Smooth muscle cell (in vitro differentiated cells): Measurements from ENCODE around the gene TSPAN9. TPM values are rescaled to one million over a fixed set of nuclear protein-coding genes. Genes with fewer than 3 reads are reported as not detected.

Experiments
- DNase-seq: peaks from one replicate; lab custom pipeline; 2025; ENCODE audit not compliant: unreplicated experiment; lab: John Stamatoyannopoulos, UW
- H2AFZ ChIP-seq: fragments of 200-600 bp; sonication (generic); 2 replicates; pipeline ENCODE4 v1.6.0; 2016; ENCODE audit warnings: antibody characterized with exemption, low read depth, mild to moderate bottlenecking
- H3F3A ChIP-seq: fragments of 200-600 bp; sonication (generic); 2 replicates; pipeline ENCODE4 v1.6.0; 2017; ENCODE audit warnings: antibody characterized with exemption, low read depth
- H3K27ac ChIP-seq: fragments of 200-600 bp; sonication (generic); 2 replicates; pipeline ENCODE4 v1.5.1; 2016; ENCODE audit warnings: low read depth, mild to moderate bottlenecking
- H3K27me3 ChIP-seq: fragments of 200-600 bp; sonication (generic); 2 replicates; pipeline ENCODE4 v1.6.1; 2016; ENCODE audit warnings: low read depth, mild to moderate bottlenecking
- H3K36me3 ChIP-seq: fragments of 200-600 bp; sonication (generic); 2 replicates; pipeline ENCODE4 v1.5.1; 2016; ENCODE audit warnings: low read depth
- H3K4me1 ChIP-seq: fragments of 200-600 bp; sonication (generic); 2 replicates; pipeline ENCODE4 v1.5.1; 2016; ENCODE audit warnings: low read depth
- H3K4me2 ChIP-seq: fragments of 200-600 bp; sonication (generic); 2 replicates; pipeline ENCODE4 v1.6.0; 2016; ENCODE audit warnings: mild to moderate bottlenecking
- H3K4me3 ChIP-seq: fragments of 200-600 bp; sonication (generic); 2 replicates; pipeline ENCODE4 v1.5.1; 2016; ENCODE audit warnings: mild to moderate bottlenecking
- H3K79me2 ChIP-seq: fragments of 200-600 bp; sonication (generic); 2 replicates; pipeline ENCODE4 v1.6.0; 2016; ENCODE audit warnings: low read depth, mild to moderate bottlenecking
- H3K9ac ChIP-seq: fragments of 200-600 bp; sonication (generic); 2 replicates; pipeline ENCODE4 v1.6.0; 2016; ENCODE audit warnings: low read depth
- H3K9me3 ChIP-seq: fragments of 200-600 bp; sonication (generic); replicated peaks from 2 replicates; pipeline ENCODE4 v1.5.1; 2016; ENCODE audit warnings: low read depth
- H4K20me1 ChIP-seq: fragments of 200-600 bp; sonication (generic); 2 replicates; pipeline ENCODE4 v1.6.0; 2016; ENCODE audit warnings: low read depth
- WGBS: methylation state at CpG from one replicate; pipeline ENCODE4 v1.1.7; 2016; ENCODE audit warnings: low lambda C conversion rate; 5-methylcytosine and 5-hydroxymethylcytosine counted together
- polyA plus RNA-seq: library from polyadenylated mRNA; unstranded; fragments of >200 nt; fragmentation: Nextera tagmentation; extraction: Ambion mirVana; gene quantifications from 2 replicates; pipeline ENCODE4 v1.2.1, GENCODE V29; 2016
- total RNA-seq: library from RNA; depleted of rRNA; stranded (reverse); fragments of >200 nt; gene quantifications from 2 replicates; pipeline ENCODE4 v1.2.3, GENCODE V29; 2014
- TF ChIP-seq, protein P1 (sequence below): fragments of 200-600 bp; sonication (generic); IDR thresholded peaks from 2 replicates; pipeline ENCODE4 v1.5.1; 2017; ENCODE audit warnings: borderline replicate concordance, mild to moderate bottlenecking, antibody characterized with exemption; ENCODE audit not compliant: insufficient read depth, poor library complexity, severe bottlenecking

The TSPAN9 gene
- total and polyA plus RNA-seq, 2 experiments from 2014 or later = 17.7 to 29.8 TPM

DNA sequence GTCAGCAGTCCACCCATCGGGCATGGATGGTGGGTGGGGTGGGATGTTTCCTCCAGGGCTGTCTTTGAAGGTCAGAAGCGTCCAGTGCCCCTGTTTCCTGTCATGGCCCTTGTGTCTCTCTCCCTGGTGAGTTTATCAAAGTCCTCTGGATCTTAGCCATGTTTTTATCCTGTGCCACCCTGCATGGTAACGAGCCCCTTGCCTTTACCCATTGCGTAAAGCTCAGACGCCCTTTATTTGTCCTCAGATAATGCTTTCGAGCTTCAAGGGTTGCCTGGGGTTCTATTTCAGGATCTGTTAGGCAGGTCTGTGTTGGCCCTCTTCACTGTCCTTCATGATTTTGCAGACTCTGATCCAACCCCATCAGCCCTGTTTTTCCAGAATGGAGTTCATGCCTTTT, 172.9 kb downstream of the TSPAN9 start:
- H3K9ac ChIP-seq = no peak overlapping the region
- no peak overlapping the region for H3K27ac ChIP-seq
- no peaks in the 10 kb centered on the region for H3K9me3 ChIP-seq
- H3K4me2 ChIP-seq = no peak overlapping the region
- H3F3A ChIP-seq = no peaks in the 10 kb centered on the region
- no peak overlapping the region for H3K4me3 ChIP-seq
- TF ChIP-seq, protein P1, sequence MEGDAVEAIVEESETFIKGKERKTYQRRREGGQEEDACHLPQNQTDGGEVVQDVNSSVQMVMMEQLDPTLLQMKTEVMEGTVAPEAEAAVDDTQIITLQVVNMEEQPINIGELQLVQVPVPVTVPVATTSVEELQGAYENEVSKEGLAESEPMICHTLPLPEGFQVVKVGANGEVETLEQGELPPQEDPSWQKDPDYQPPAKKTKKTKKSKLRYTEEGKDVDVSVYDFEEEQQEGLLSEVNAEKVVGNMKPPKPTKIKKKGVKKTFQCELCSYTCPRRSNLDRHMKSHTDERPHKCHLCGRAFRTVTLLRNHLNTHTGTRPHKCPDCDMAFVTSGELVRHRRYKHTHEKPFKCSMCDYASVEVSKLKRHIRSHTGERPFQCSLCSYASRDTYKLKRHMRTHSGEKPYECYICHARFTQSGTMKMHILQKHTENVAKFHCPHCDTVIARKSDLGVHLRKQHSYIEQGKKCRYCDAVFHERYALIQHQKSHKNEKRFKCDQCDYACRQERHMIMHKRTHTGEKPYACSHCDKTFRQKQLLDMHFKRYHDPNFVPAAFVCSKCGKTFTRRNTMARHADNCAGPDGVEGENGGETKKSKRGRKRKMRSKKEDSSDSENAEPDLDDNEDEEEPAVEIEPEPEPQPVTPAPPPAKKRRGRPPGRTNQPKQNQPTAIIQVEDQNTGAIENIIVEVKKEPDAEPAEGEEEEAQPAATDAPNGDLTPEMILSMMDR = no peak
- no peak overlapping the region for H2AFZ ChIP-seq
- H3K36me3 ChIP-seq = no peaks in the 10 kb centered on the region
- no peaks in the 10 kb centered on the region for H3K4me1 ChIP-seq
- H3K27me3 ChIP-seq = no peaks in the 10 kb centered on the region
- WGBS = 83% methylated on average over 6 of the region's 6 CpGs
- peaks cover 43% of the 10 kb centered on the region for H4K20me1 ChIP-seq
- no peaks in the 10 kb centered on the region for H3K79me2 ChIP-seq
- DNase-seq = no peak

DNA sequence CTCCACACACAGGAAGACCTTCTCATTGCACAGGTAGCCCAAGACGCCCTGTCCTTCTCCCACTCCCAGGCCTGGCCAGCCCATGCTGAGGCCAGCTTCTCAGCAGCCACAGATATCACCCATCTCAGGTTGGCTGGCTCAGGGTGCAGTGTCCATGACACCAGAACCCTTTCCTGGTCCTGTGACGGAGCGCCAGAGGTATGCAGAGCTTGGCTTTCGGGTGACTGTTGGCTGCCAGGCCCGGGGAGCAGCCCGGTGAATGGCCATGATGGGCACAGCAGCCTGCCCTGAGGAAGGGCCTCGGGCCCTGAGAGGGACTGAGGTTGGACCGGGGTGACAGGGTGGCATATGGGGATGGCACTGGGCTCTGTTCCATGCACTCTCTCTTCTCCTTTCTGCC, 173.4 kb downstream of the TSPAN9 start:
- Histone ChIP-seq H3K36me3 (no peaks in the 10 kb centered on the region), H3K79me2 (no peaks in the 10 kb centered on the region), H3F3A (no peaks in the 10 kb centered on the region), H3K9me3 (no peaks in the 10 kb centered on the region), H3K4me1 (no peaks in the 10 kb centered on the region), H3K27me3 (no peaks in the 10 kb centered on the region), H2AFZ (no peak overlapping the region), H3K4me2 (no peak overlapping the region), H4K20me1 (peaks cover 43% of the 10 kb centered on the region), H3K9ac (no peak overlapping the region), H3K27ac (no peak overlapping the region), H3K4me3 (no peak overlapping the region)
- TF ChIP-seq, protein P1 = no peak
- no peak for DNase-seq
- 93% methylated on average over 8 of the region's 8 CpGs for WGBS

DNA sequence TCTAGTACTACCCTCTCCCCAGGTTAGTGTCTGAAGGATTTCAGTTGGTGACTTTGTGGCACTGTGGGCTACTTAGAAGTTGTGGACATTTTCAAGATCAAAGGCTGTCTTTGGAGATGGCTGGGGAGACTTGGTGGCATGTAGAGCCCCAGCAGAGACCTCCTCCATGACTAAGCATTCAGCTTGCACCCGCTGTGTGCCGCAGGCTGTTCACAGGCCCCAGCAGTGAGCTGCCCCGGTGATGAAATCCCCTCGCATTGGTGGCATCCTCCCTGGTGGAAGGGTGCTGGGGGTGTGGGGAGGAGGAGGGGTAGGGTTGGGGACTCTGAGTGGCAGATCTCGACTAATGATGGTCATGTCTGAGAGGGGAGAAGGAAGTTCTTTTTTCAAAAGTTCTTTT, 173.9 kb downstream of the TSPAN9 start:
- Histone ChIP-seq H3F3A (no peaks in the 10 kb centered on the region), H3K27me3 (no peaks in the 10 kb centered on the region), H2AFZ (no peak overlapping the region), H3K4me1 (no peaks in the 10 kb centered on the region), H3K27ac (no peak overlapping the region), H3K9me3 (no peaks in the 10 kb centered on the region), H3K9ac (no peak overlapping the region), H3K4me3 (no peak overlapping the region), H3K4me2 (no peak overlapping the region), H3K79me2 (no peaks in the 10 kb centered on the region), H3K36me3 (no peaks in the 10 kb centered on the region), H4K20me1 (peaks cover 43% of the 10 kb centered on the region)
- 68% methylated on average over 5 of the region's 5 CpGs for WGBS
- TF ChIP-seq, protein P1 = no peak
- DNase-seq = no peak

DNA sequence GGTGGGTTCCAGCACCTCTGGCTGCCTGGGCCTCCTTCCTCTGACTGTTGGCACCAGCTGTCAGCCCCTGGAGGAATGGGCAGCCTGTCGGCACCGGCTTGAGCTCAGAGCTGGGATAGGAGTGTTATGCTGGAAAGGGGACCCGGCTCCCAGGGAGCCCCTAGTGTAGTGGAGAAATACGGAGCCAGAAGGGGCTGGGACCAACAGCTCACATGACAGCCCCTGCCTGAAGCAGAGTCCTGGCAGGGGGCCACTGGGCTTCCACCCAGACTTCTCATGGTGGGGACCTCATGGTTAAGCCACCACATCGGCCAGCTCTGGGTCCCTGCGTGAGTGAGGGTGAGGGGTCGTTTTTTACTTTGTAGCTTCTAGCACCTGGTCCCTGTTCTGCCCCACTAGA, 174.5 kb downstream of the TSPAN9 start:
- Histone ChIP-seq H3K9me3 (no peaks in the 10 kb centered on the region), H3F3A (no peaks in the 10 kb centered on the region), H4K20me1 (peaks cover 43% of the 10 kb centered on the region), H2AFZ (no peak overlapping the region), H3K4me3 (no peak overlapping the region), H3K9ac (no peak overlapping the region), H3K4me1 (no peaks in the 10 kb centered on the region), H3K4me2 (no peak overlapping the region), H3K27me3 (no peaks in the 10 kb centered on the region), H3K79me2 (no peaks in the 10 kb centered on the region), H3K36me3 (no peaks in the 10 kb centered on the region), H3K27ac (no peak overlapping the region)
- TF ChIP-seq, protein P1 = no peak
- no peak for DNase-seq
- WGBS = 96% methylated on average over 7 of the region's 7 CpGs
